Kidney capillary endothelial cell (primary cell): Measurements from ENCODE around the gene GRM8.

Experiments used
- DNase-seq: peaks from one replicate; pipeline ENCODE4 v3.0.0-alpha.2; 2018; ENCODE audit warnings: low spot score

The GRM8 gene

GRCh38 chr7:127252778-127253280, at the start of gene GRM8:
Gene GRM8, minus strand, starts transcription at chr7:127252941.
- peak; percentile 40 for DNase-seq

GRCh38 chr7:127290801-127291361, 38.1 kb upstream of the GRM8 start:
- no peak for DNase-seq

DNA sequence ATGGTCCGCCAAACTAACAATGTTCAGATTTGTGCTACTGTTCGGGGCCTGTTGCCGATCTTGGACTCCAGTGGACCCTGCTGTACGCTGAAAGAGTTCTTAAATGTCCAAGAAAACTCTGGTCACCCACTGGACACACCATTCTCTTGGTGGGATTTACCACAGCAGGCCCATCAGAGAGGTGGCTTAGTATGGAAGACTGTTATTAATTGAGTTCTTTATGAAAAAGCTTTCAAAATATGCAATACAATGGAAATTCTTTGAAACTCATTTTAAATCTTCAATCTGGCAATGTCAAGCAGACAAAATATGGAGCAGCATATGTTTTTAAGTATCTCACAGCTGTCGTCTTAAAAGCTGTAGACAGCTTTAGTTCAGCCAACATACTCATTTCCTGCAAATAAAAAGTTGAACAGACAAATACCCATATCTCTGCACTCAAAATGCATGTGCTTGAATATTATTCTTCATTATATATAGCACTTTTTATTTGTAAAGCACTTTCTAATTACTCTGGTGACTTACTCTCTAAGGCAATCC, 37.4 kb upstream of the GRM8 start:
- DNase-seq, result no peak

GRCh38 chr7:127287133-127287532, 34.4 kb upstream of the GRM8 start:
- DNase-seq, result no peak

DNA sequence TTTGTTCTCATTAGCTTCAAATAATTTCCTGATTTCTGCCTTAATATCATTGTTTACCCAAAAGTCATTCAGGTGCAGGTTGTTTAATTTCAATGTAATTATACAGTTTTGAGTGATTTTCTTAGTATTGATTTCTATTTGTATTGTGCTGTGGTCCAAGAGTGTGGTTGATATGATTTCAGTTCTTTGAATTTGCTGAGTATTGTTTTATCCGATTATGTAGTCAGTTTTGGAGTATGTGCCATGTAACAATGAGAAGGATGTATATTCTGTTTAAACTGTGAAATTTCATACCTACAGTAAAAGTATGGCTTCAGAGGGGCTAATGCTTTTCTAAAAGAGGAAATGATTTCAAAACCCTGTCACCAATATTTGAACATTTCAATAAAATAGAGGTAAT, 17.4 kb upstream of the GRM8 start:
- DNase-seq, result no peak

DNA sequence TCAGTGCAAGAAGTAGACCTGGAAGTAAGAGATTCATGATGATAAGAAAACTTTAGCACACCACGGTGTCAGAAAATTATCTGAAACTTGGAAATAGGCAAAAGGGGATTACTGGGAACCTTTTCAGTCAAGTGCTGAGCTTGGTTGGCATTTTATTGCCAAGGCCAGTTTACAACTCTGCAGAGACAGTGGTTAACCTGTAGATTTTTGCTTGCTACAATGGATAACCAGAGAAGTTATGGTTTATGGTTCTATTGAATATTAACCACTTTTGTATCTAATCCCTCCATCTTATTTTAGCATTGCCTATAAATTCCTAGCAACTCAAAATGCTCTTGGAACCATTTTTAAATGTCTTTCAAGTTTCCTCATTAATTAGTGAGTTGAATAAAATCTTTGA, 13.3 kb upstream of the GRM8 start:
- DNase-seq, result no peak

GRCh38 chr7:127264219-127264618, 11.5 kb upstream of the GRM8 start:
- DNase-seq, result no peak

- no peak for DNase-seq
These were observed 5.4 kb upstream of the GRM8 start for GRCh38 chr7:127258111-127258510.

DNA sequence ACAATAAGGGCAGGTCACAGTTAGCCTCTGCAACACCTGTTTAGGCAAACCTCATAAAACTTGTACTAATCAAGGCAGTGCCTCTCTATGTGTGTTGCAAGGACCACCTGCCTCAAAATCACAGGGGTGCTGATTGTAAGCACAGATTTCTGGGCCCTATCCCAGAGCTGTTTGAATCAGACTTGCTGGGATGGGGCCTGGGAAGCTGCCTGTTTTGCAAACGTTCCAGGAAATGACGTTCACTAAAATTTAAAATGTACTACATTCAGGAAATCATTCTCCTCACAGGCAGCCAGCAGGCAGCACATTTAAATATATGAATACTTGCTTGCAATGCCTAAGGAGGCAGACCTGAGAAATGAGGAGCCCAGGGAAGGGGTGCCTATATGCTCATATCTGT, 4.3 kb upstream of the GRM8 start:
- no peak for DNase-seq

GRCh38 chr7:127256041-127256725, 3.4 kb upstream of the GRM8 start:
- DNase-seq, result no peak

- DNase-seq, result no peak
These were observed 1.5 kb upstream of the GRM8 start for GRCh38 chr7:127254163-127254684.

GRCh38 chr7:127253281-127254162, 781 bp upstream of the GRM8 start:
- DNase-seq, result peak; percentile 33

DNA sequence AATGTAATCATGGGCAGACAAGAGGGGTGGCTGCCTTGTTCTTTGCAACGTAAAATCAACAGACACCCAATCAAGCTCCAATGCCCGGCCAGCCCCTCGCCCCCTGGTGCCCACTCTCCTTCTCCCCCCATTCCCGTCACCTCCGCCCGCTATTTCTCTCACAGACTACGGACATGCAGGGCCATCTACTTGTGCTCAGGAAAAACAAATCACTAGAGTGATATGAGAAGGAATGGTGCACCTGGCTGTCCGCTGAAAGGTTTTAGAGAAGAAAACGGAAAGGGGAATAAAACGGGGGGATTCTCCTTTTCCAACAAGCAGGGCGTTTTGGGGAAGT, 396 bp downstream of the GRM8 start:
- no peak for DNase-seq

DNA sequence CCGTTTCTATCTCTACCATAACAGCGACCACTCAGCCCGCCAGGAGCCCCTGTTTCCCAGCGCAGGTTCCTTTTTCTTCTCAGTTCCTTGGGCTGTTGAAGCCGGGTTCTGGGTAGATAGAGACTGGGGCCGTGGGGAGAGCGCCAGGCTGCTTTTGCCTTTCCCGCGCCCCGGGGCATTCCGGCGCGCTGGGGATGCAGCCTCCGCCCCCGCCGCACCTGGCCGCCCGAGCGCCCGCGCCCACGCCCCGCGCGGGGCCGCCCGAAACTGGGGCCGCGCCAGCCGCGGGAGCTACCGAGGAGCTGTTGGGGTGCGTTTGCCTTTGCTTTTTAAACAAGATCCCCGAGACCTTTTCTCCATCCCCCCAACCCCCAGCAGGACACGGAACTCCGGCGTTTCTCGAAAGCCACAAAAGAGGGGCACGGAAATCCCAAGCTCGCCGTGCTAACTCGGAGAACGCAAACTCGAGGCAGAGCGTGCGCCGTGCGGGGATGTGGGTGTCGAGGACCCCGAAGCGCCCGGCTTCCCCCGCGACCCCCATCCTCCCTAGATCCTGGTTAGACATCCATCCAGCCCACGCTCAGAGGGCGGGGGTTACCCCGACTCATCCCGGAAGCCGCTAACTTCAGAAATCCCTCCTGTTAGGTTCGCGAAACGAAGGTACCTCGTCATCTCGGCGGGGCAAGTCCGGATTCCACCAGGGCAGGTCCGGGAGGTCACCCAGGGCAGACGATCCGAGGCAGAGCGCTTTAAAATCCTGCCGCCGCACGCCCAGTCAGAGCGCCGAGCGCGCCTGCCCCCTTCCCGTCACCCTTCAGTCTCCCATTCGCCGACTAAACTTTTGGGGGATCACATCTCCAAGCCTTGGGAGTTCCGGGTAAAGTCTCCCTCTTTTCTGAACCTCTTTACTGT, 1.0 kb downstream of the GRM8 start:
- DNase-seq, result no peak

GRCh38 chr7:127251036-127251464, 1.7 kb downstream of the GRM8 start:
- no peak for DNase-seq

GRCh38 chr7:127250312-127251035, 2.3 kb downstream of the GRM8 start:
- no peak for DNase-seq

GRCh38 chr7:127245607-127246006, 7.1 kb downstream of the GRM8 start:
- no peak for DNase-seq

DNA sequence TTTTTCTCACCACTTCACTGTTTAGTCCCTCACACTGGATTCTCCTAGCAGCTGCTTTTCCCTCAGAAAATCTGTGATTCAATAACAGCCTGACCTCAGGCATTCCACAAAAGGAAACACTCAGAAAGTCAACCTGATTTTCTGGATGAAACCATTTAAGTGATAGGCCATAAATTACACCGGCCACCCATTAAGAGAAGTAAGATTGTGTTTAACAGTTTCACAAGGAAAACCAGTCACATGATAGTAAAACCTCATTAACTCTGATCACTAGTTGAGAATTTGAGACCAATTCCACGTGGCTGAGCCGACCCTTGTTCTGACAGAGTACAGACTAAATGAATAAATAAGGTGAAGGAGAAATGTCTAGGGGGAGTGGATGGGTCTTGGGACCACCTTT, 7.7 kb downstream of the GRM8 start:
- no peak for DNase-seq

DNA sequence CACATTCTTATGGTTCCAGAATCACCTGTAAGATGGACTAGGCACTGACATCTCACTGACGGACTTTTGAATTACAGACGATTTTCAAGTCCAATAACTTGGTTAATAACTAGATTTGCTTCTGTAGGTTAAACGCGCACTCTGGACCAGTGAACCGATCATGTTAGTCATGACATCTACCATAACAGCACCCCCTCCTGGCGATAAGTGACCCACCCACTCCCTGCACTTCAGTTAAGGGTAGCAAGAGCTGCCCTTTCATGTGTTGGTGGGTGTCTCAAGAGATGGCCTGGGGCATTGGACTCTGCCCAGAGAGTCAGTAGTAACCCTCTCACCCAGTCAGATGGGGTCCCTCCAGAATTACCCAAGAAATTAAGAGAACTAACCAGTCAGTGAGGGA, 12.9 kb downstream of the GRM8 start:
- no peak for DNase-seq

- no peak for DNase-seq
These were observed 19.1 kb downstream of the GRM8 start for GRCh38 chr7:127233630-127234029.

GRCh38 chr7:127231415-127231814, 21.3 kb downstream of the GRM8 start:
- no peak for DNase-seq
